ENCODE results near the gene NUDT22.
A peak's percentile ranks its signal among the peaks of the same experiment; 100 is the strongest.

Gene NUDT22

GRCh38 chr11:64207256-64208085, 18.6 kb upstream of the NUDT22 start:
- peak; percentile 90 for DNase-seq

- DNase-seq, result no peak
Observed at GRCh38 chr11:64208086-64208795, 17.8 kb upstream of the NUDT22 start.

GRCh38 chr11:64208796-64209562, 17.1 kb upstream of the NUDT22 start:
- no peak for DNase-seq

DNA sequence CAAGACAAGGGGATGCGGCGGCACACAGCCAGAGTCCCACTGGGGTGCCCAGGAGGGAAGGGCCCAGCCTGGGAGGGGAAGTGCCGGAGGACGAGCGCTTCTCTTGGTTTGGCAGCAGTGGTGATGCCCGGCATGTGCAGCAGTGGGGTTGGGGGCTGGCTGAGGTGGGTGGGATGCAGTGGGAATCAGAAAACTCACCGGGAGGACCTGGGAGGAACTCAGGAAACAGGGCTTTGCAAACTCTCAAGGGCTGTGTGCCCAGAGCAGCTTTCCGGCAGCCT, 16.6 kb upstream of the NUDT22 start:
- DNase-seq, result no peak

DNA sequence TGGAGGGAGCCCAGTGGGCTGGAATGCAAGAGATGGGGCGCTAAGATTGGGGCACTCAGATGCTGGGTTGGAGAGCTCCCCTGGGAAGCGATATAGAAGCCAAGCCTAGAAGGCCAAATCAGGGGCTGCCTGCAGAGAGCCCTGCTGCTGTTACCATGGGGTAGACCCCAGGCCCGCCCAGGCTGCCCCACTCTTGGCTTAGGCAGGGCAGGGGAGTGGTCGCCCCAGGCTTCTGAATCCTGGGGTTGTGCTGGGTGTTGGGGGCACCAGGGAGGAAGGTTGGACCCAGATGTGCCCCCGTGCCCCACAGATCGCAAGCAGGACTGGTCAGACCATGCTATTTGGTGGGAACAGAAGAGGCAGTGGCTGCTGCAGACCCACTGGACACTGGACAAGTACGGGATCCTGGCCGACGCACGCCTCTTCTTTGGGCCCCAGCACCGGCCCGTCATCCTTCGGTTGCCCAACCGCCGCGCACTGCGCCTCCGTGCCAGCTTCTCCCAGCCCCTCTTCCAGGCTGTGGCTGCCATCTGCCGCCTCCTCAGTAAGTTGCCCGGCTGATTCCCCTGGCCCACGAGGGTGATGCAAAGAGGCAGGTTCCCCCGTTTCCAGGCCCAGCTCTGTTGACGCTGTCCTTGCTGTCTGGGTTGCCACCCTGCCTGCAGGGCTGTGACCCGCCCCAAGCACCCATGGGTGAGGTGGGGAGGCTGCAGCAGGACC, 15.6 kb upstream of the NUDT22 start:
- DNase-seq, result no peak

DNA sequence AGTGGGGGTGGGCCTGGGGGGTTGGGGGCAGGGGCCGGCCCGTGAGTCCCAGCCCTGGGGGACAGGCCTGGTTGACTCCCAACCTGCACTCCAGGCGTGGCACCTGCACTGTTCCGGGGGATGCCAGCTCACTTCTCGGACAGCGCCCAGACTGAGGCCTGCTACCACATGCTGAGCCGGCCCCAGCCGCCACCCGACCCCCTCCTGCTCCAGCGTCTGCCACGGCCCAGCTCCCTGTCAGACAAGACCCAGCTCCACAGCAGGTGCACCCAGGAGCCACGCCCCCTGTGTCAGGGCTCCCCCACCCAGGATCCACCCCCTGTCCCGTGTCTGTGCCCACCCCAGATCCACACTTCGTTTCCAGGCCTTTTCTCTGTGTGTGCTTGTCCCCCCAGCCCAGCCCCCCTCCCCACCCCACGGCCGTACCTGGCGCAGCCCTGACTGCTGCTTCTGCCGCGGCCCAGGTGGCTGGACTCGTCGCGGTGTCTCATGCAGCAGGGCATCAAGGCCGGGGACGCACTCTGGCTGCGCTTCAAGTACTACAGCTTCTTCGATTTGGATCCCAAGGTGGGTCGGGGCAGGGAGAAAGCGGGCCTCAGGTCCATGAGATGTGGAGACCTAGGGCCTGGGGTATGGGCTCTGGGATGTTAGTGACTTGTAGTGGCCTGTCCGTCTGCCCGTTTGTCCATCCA, 14.7 kb upstream of the NUDT22 start:
- no peak for DNase-seq

DNA sequence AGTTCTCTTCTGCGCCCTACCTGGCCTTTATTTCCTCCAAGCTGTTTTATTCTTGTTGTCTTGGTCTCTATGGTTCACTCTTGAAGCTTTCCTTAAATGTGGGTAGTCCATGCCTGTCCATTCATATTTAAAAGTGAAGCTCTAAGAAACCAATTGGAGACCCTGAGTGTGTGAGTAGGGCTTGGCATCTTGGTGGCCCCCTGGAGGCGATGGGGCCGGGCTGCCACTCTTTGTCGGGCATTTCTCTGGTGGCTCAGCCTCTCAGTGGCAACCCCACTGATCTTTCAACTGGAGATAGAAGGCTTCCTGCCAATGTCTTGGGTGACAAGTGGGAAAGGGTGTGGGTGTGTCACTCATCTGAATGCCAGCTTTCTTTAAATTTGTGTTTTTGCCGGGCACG, 9.2 kb upstream of the NUDT22 start:
- no peak for DNase-seq

- DNase-seq, result no peak
Observed at GRCh38 chr11:64218628-64219353, 7.3 kb upstream of the NUDT22 start.

- DNase-seq, result no peak
Observed at GRCh38 chr11:64219354-64219684, 6.8 kb upstream of the NUDT22 start.

GRCh38 chr11:64219755-64220154, 6.3 kb upstream of the NUDT22 start:
- DNase-seq, result no peak

DNA sequence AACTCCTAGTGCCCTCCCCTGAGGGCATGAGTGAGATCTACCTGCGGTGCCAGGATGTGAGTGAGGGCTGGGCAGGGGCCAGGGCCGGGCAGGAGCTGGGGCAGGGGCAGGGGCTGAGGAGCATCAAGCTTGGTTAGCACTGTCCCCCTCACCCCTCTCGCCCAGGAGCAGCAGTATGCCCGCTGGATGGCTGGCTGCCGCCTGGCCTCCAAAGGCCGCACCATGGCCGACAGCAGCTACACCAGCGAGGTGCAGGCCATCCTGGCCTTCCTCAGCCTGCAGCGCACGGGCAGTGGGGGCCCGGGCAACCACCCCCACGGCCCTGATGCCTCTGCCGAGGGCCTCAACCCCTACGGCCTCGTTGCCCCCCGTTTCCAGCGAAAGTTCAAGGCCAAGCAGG, 5.8 kb upstream of the NUDT22 start:
- DNase-seq, result no peak

DNA sequence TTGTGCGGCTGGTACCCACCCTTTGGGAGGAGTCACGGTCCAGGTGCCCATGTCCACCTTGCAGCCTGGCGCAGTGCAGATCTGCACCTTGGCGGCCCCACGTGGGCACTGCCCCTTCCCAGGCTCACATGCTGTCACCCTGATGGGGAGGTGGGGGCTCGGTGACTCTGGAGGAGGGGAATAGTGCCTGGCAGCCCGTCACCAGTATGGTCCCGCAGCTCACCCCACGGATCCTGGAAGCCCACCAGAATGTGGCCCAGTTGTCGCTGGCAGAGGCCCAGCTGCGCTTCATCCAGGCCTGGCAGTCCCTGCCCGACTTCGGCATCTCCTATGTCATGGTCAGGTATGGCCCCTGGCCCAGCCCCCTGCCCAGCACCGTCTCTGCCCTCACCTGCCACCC, 5.3 kb upstream of the NUDT22 start:
- no peak for DNase-seq

GRCh38 chr11:64222651-64223000, 3.4 kb upstream of the NUDT22 start:
- no peak for DNase-seq

- DNase-seq, result peak; percentile 18
Observed at GRCh38 chr11:64223001-64223651, 2.9 kb upstream of the NUDT22 start.

DNA sequence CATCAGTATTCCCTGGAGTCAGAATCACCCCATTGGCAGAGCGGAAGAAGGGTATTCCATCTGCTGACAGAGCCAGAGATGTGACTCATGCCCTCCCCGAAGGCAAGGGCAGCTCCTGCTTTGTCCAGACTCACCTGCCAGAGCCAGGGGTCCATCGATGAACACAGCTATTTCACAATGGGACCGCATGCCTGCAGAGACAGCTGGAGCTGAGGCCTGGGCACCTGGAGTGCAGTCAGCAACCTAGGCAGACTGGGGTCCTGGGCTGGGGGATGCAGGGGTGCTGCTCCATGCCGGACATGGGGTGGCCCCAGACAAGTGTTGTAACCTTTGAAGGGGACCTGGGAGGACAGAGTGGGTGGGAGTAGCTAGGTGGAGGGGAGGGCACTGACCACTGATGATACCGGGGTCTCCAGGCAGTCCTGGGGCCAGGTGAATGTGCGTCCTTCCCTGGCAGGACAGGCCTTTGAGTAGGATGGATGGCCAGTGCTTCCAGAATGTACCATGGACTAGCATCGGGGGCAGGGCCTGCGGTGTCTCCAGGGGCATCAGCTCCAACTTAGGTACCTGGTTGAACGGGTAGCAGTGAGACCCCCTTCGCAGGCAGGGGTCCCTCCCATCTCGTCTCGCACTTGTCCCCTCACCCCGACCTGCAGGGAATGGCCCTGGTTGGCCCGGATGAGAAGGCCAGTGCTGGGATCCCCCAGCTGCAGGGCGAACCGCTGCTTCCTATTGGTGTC, 1.8 kb upstream of the NUDT22 start:
- DNase-seq, result peak; percentile 20

DNA sequence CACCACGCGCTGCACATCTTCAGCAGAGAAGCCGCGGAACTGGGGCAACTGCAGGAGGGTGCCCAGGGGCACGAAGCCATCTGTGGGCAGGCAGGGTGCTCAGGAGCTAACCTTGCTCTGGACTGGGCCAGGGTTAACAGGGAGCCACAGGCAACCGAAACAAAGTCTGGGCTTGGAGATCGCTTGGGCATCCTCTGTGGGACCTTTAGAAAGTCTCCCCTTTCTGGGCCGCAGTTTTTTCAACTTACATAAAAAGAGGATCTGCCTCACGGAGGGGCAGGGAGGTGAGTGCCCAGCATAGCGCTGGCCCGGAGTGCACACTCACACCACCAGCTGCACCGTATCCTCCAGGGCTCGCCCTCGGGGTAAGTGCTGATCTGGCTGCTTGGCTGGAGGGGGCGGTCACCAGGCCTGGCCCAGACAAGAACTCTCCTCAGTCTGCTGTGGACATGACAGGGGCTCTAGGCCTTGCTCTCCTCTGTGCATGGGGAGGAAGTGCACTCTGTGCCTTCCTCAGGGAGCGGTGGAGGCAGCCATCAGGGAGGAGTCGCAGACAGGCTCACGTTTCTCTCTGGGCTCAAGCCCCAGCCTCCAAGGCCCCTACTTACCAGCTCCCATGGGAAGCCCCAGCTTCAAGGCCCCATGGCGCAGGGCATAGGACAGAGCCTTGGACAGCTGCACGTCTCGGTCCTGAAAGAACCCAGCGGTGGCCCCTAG, 1.0 kb upstream of the NUDT22 start:
- DNase-seq, result no peak

DNA sequence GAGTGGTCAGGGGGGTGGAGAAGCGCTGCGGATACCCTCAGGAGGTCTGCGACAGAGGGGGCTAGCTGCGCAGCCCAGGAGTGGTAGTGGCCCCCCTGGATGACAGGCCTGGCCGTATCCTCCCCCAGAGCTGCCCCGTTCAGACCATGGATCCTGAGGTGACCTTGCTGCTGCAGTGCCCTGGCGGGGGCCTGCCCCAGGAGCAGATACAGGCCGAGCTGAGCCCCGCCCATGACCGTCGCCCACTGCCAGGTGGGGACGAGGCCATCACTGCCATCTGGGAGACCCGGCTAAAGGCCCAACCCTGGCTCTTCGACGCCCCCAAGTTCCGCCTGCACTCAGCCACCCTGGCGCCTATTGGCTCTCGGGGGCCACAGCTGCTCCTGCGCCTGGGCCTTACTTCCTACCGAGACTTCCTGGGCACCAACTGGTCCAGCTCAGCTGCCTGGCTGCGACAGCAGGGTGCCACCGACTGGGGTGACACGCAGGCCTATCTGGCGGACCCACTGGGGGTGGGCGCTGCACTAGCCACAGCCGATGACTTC, 505 bp downstream of the NUDT22 start:
- peak; percentile 82 for DNase-seq

DNA sequence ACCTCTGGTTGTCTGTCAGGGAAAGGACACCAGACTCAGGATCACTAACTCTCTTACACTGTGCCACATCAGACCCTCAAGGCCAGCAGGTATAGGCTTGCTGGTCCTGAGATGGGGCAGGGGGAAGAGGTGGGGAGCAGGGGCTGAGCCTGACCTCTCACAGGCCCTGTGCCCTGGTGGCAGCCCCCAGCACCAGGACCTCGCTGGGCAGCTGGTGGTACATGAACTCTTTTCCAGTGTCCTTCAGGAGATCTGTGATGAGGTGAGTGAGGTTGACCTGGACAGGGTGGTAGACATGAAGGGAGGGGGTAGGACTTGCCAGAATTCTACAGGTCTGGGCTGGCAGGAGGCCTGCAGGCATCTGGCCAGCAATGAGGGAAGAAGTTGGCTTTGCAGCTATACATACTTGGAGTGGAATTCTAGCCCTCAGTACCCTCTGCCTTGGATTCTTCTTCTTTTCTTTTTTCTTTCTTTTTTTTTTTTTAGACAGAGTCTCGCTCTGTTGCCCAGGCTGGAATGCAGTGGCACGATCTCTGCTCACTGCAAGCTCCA, 1.4 kb downstream of the NUDT22 start:
- no peak for DNase-seq

GRCh38 chr11:64229090-64229743, 3.1 kb downstream of the NUDT22 start:
- no peak for DNase-seq

All from stimulated activated CD4-positive, alpha-beta T cell treated with anti-CD3 and anti-CD28 coated beads, Interleukin-15, amount 100 ng/mL, for 24 hours (primary cell).